ENCODE data around the gene SRMS.

GRCh38 chr20:63521602-63522001 is 25.9 kb downstream of the SRMS start:
- TF ChIP-seq MAX (IDR thresholded peaks at IDR 0.05) (no peak), CTCF (IDR thresholded peaks at IDR 0.05; ENCODE audit: low read depth, low read length, missing input control) (no peak), YY1 (IDR thresholded peaks at IDR 0.05) (no peak), SP1 (IDR thresholded peaks at IDR 0.05) (no peak), JUND (IDR thresholded peaks at IDR 0.05) (no peak), REST (IDR thresholded peaks at IDR 0.05) (no peak), FOXA1 (IDR thresholded peaks at IDR 0.05) (no peak), NR2F2 (IDR thresholded peaks at IDR 0.05) (no peak), TAF1 (conservative IDR thresholded peaks at IDR 0.05) (no peak)

All from liver (tissue), 3 donors.